ENCODE measurements around the gene EIF2B1. TPM values are rescaled to one million over a fixed set of nuclear protein-coding genes. Genes with fewer than 3 reads are reported as not detected.

Gene EIF2B1
- total and polyA plus RNA-seq, 9 of the 15 experiments (the other 6 are each of a cell fraction or from before 2014, with no cell fraction given): 35.7 to 195 (median 67.8) TPM

DNA sequence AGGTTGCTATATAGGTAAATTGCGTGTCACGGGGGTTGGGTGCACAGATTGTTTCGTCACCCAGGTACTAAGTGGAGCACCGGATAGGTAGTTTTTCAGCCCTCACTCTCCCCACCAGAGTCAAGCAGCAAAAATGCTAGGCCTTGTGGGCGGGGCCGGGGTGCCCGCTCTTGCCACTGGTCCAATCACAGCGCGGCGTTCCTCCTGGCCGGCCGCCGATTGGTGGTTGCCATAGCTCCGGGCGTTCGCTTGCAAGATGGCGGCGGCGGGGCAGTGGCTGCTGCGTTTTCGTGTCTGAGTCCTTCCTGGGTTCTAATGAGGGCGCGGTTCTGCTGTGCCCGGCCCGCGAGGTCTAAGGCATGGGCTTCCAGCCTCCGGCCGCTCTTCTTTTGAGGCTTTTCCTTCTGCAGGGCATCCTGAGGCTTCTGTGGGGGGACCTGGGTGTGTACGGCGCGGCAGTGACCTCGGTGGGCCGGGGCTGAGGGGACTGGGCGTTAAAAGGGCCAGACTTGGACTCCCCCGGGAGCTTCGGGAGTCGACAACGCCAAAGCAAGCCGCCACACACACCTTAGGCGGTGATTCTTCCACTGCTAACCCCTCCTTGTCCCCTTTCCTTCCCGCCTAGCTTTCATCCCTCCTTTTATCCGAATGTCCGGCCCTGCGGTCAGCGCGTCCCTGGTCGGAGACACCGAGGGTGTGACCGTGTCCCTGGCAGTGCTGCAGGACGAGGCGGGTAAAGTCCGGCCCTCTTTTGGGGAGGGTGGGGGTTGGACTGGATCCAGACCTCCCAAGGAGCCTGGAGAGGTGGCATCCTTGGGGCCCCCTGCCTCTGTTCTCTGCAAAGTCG is 37.6 kb upstream of the EIF2B1 start, which contains the start of gene TCTN2 (continued):
- TF ChIP-seq SIN3A (IDR thresholded peaks at IDR 0.05; ENCODE audit: borderline replicate concordance in 2 of 2, control insufficient read depth in 1 of 2, low read depth in 2 of 2, low read length in 2 of 2) (peak; percentile 91 to 95; a peak in 3 of 4 replicates), ZBTB1 (CRISPR knock-in tag; IDR thresholded peaks at IDR 0.05; ENCODE audit: borderline replicate concordance, low read depth) (no peak), CEBPB (tag; IDR thresholded peaks at IDR 0.05) (no peak), CREB1 (IDR thresholded peaks at IDR 0.05) (0 out of 2 replicates have a peak, but pooled peaks have one; percentile 15), CREB1 (CRISPR knock-in tag; IDR thresholded peaks at IDR 0.05) (no peak), PHF20 (IDR thresholded peaks at IDR 0.05; ENCODE audit: partially characterized antibody) (peak; percentile 79), WHSC1 (IDR thresholded peaks at IDR 0.05; ENCODE audit: low read length) (no peak), CXXC5 (CRISPR knock-in tag; IDR thresholded peaks at IDR 0.05) (peak; percentile 70), ASH1L (IDR thresholded peaks at IDR 0.05; ENCODE audit: borderline replicate concordance, low read depth, partially characterized antibody) (peak; percentile 45), SMAD1 (IDR thresholded peaks at IDR 0.05; ENCODE audit: low read depth, low read length, partially characterized antibody) (no peak), C11orf30 (IDR thresholded peaks at IDR 0.05; ENCODE audit: low read depth) (peak; percentile 94), MAFG (tag; conservative IDR thresholded peaks at IDR 0.05) (no peak), HMGN3 (IDR thresholded peaks at IDR 0.05; ENCODE audit: borderline replicate concordance, extremely low read depth, insufficient read length, low read depth, low read length) (peak; percentile 41), CBX2 (IDR thresholded peaks at IDR 0.05; ENCODE audit: insufficient read depth, low read length, poor library complexity, severe bottlenecking) (no peak), ZFX (CRISPR knock-in tag; IDR thresholded peaks at IDR 0.05) (peak; percentile 79), RBBP5 (IDR thresholded peaks at IDR 0.05; ENCODE audit: borderline replicate concordance, insufficient read depth, low read length, poor library complexity, severe bottlenecking) (peak; percentile 41), NEUROD1 (IDR thresholded peaks at IDR 0.05; ENCODE audit: borderline replicate concordance, low read depth, low read length, partially characterized antibody) (peak; percentile 70)
- TF ChIP-seq, protein P1, sequence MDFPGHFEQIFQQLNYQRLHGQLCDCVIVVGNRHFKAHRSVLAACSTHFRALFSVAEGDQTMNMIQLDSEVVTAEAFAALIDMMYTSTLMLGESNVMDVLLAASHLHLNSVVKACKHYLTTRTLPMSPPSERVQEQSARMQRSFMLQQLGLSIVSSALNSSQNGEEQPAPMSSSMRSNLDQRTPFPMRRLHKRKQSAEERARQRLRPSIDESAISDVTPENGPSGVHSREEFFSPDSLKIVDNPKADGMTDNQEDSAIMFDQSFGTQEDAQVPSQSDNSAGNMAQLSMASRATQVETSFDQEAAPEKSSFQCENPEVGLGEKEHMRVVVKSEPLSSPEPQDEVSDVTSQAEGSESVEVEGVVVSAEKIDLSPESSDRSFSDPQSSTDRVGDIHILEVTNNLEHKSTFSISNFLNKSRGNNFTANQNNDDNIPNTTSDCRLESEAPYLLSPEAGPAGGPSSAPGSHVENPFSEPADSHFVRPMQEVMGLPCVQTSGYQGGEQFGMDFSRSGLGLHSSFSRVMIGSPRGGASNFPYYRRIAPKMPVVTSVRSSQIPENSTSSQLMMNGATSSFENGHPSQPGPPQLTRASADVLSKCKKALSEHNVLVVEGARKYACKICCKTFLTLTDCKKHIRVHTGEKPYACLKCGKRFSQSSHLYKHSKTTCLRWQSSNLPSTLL (IDR thresholded peaks at IDR 0.05): no peak
- TF ChIP-seq, protein P2, sequence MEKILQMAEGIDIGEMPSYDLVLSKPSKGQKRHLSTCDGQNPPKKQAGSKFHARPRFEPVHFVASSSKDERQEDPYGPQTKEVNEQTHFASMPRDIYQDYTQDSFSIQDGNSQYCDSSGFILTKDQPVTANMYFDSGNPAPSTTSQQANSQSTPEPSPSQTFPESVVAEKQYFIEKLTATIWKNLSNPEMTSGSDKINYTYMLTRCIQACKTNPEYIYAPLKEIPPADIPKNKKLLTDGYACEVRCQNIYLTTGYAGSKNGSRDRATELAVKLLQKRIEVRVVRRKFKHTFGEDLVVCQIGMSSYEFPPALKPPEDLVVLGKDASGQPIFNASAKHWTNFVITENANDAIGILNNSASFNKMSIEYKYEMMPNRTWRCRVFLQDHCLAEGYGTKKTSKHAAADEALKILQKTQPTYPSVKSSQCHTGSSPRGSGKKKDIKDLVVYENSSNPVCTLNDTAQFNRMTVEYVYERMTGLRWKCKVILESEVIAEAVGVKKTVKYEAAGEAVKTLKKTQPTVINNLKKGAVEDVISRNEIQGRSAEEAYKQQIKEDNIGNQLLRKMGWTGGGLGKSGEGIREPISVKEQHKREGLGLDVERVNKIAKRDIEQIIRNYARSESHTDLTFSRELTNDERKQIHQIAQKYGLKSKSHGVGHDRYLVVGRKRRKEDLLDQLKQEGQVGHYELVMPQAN (IDR thresholded peaks at IDR 0.05; ENCODE audit: borderline replicate concordance): peak; percentile 95
- TF ChIP-seq, protein P3, sequence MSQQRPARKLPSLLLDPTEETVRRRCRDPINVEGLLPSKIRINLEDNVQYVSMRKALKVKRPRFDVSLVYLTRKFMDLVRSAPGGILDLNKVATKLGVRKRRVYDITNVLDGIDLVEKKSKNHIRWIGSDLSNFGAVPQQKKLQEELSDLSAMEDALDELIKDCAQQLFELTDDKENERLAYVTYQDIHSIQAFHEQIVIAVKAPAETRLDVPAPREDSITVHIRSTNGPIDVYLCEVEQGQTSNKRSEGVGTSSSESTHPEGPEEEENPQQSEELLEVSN (IDR thresholded peaks at IDR 0.05; ENCODE audit: borderline replicate concordance in 1 of 2, extremely low read depth in 1 of 2, insufficient read depth in 1 of 2, insufficient read length in 1 of 2, low read depth in 1 of 2, low read length in 1 of 2, poor library complexity in 1 of 2, severe bottlenecking in 1 of 2): peak in 1 of 2 experiments; percentile 54
